ENCODE results near the gene TNFAIP8.

The TNFAIP8 gene

DNA sequence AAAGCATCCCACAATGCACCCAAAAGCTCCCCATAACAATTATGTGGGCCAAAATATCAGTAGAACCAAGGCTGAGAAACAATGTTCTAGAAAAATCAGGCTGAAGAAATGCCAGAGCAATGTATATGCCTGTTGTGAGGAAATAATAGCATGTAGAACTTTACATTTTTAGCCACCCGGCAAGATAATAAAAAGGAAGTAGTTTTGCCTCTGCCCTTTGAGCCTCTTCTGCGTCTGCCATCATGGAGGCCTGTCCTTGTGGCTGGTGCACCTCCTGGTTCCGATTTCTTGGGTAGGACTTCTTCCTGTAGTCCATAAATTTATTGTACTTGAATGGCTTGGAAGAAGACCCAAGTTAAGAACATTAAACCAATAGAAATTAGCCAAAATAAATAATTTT lies 38.9 kb upstream of the TNFAIP8 start:
- H3K4me1 ChIP-seq (ENCODE audit: control insufficient read depth in 5 of 5, insufficient read depth in 5 of 5, low read length in 5 of 5), result peaks cover 0 to 22% (median 13%) of the 10 kb centered on the region in 5 donors
- no peak overlapping the region for H3K4me3 ChIP-seq (ENCODE audit: low read depth in 1 of 5, low read length in 5 of 5)
- no peaks in the 10 kb centered on the region for H3K36me3 ChIP-seq (ENCODE audit: control insufficient read depth in 5 of 5, insufficient read depth in 5 of 5, low read length in 5 of 5)
- H3K9ac ChIP-seq (ENCODE audit: low read length in 5 of 5), result no peak overlapping the region
- H3K27ac ChIP-seq (ENCODE audit: low read depth, low read length), result no peak overlapping the region
- no peaks in the 10 kb centered on the region for H3K9me3 ChIP-seq (ENCODE audit: control insufficient read depth in 5 of 5, low read length in 5 of 5)
- H3K27me3 ChIP-seq (ENCODE audit: control insufficient read depth in 5 of 5, insufficient read depth in 4 of 5, low read length in 5 of 5), result no peaks in the 10 kb centered on the region

DNA sequence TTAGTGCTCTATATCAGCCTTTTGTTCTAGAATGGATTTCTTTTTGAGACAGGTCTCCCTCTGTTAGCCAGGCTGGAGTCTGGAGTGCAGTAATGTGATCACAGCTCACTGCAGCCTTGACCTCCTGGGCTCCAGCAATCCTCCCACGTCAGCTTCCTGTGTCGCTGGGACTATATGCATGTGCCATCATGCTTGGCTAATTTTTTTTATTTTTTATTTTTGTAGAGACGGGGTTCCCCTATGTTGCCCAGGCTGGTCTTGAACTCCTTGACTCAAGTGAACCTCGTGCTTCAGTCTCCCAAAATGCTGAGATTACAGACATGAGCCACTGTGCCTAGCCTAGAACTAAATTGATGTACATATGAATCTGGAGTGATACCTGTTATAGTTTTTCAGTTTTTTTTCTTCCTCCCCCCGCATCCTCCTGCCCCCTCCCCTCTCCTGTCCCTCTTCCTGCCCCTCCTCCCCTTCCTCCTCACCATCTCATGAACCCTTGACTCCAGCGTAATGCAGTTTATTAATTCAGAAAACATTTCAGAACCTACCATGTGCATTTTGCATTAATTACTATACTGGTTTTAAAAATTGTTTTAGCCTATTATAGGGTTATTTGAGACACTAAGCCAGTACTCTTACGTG lies 37.4 kb upstream of the TNFAIP8 start:
- H3K36me3 ChIP-seq (ENCODE audit: control insufficient read depth in 5 of 5, insufficient read depth in 5 of 5, low read length in 5 of 5), result no peaks in the 10 kb centered on the region
- no peak overlapping the region for H3K4me3 ChIP-seq (ENCODE audit: low read depth in 1 of 5, low read length in 5 of 5)
- no peaks in the 10 kb centered on the region for H3K27me3 ChIP-seq (ENCODE audit: control insufficient read depth in 5 of 5, insufficient read depth in 4 of 5, low read length in 5 of 5)
- H3K27ac ChIP-seq (ENCODE audit: low read depth, low read length), result no peak overlapping the region
- H3K4me1 ChIP-seq (ENCODE audit: control insufficient read depth in 5 of 5, insufficient read depth in 5 of 5, low read length in 5 of 5), result peaks cover under 1 to 35% (median 27%) of the 10 kb centered on the region in 5 donors
- no peak overlapping the region for H3K9ac ChIP-seq (ENCODE audit: low read length in 5 of 5)
- no peaks in the 10 kb centered on the region for H3K9me3 ChIP-seq (ENCODE audit: control insufficient read depth in 5 of 5, low read length in 5 of 5)

DNA sequence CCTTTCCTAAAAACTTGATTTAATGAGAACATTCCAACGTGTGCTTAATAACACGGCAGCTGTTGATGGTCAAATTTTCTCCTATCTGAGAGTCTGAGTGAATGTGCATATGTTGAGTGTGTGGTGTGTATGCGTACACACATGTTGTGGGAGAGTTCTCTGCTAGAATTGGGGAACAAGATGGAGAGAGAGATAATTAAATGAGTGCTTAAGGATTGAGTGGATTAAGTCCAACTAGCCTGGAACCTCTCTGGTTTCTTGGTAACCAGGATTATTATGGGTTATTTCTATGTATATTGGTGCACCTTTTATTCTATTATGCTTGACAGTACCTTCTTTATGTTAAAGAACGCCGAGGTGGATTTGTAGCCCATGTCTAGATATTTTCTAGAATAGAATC lies 36.4 kb upstream of the TNFAIP8 start:
- H3K36me3 ChIP-seq (ENCODE audit: control insufficient read depth in 5 of 5, insufficient read depth in 5 of 5, low read length in 5 of 5), result no peaks in the 10 kb centered on the region
- peaks cover 5 to 45% (median 37%) of the 10 kb centered on the region in 5 donors for H3K4me1 ChIP-seq (ENCODE audit: control insufficient read depth in 5 of 5, insufficient read depth in 5 of 5, low read length in 5 of 5)
- no peak overlapping the region for H3K9ac ChIP-seq (ENCODE audit: low read length in 5 of 5)
- no peaks in the 10 kb centered on the region for H3K9me3 ChIP-seq (ENCODE audit: control insufficient read depth in 5 of 5, low read length in 5 of 5)
- no peaks in the 10 kb centered on the region for H3K27me3 ChIP-seq (ENCODE audit: control insufficient read depth in 5 of 5, insufficient read depth in 4 of 5, low read length in 5 of 5)
- no peak overlapping the region for H3K27ac ChIP-seq (ENCODE audit: low read depth, low read length)
- no peak overlapping the region for H3K4me3 ChIP-seq (ENCODE audit: low read depth in 1 of 5, low read length in 5 of 5)

DNA sequence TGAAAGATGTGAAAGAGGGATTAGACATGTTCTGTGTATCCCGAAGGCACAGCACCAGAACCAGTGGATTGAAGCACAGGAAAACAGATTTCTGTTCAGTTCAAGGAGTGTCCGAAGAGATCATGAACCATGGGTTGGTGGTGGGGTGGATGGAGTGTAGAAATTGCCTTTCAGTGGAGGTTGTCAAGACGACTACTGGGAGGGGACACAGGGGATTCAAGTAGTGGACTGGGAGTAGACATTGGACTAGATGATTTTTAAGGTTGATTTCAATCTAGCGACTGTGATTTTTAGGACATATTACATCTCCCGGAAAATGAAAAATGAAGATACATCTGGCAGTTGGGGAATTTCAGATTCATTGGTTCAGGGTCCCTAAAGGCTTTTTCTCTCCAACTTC lies 35.9 kb upstream of the TNFAIP8 start:
- H3K27me3 ChIP-seq (ENCODE audit: control insufficient read depth in 5 of 5, insufficient read depth in 4 of 5, low read length in 5 of 5), result no peaks in the 10 kb centered on the region
- H3K9ac ChIP-seq (ENCODE audit: low read length in 5 of 5), result no peak overlapping the region
- H3K4me1 ChIP-seq (ENCODE audit: control insufficient read depth in 5 of 5, insufficient read depth in 5 of 5, low read length in 5 of 5), result peaks cover 5 to 49% (median 38%) of the 10 kb centered on the region in 5 donors
- H3K4me3 ChIP-seq (ENCODE audit: low read depth in 1 of 5, low read length in 5 of 5), result no peak overlapping the region
- H3K9me3 ChIP-seq (ENCODE audit: control insufficient read depth in 5 of 5, low read length in 5 of 5), result no peaks in the 10 kb centered on the region
- H3K27ac ChIP-seq (ENCODE audit: low read depth, low read length), result no peak overlapping the region
- H3K36me3 ChIP-seq (ENCODE audit: control insufficient read depth in 5 of 5, insufficient read depth in 5 of 5, low read length in 5 of 5), result no peaks in the 10 kb centered on the region

DNA sequence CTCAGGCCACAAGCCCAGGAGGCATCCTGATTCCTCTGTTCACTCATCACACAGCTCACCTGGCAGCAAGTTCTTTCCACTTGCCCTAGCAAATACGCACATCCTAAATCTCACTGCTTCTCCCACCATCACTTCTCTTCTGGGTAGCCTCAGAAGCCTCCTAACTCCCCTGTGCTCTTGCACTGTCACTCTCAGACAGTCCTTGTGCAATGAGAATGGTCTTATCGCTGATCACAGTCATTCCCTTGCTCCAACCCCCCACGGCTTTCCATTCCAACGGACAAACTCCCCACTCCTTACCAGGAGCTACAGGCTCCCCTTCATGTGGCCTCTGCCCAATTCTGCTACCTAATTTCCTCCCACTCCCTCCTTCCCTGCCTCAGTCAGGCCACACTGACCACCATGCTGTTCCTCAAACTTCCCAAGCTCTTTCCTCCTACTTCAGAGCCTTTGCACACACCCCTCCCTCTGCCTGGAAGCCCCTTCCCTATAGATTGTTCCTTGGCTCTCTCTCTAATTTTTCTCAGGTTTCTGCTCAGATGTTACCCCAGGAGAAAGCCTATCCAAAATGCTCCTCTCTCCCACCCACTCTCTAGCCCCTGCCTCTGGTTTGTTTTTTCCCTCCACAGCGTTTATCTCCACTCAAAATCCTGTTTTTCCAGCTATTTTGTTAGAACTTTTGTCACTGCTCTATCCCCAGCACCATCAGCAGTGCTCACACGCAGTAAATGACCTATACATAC lies 34.1 kb upstream of the TNFAIP8 start:
- Histone ChIP-seq H3K9me3 (ENCODE audit: control insufficient read depth in 5 of 5, low read length in 5 of 5) (no peaks in the 10 kb centered on the region), H3K4me3 (ENCODE audit: low read depth in 1 of 5, low read length in 5 of 5) (no peak overlapping the region), H3K27ac (ENCODE audit: low read depth, low read length) (peak overlapping the region; percentile 79), H3K4me1 (ENCODE audit: control insufficient read depth in 5 of 5, insufficient read depth in 5 of 5, low read length in 5 of 5) (peaks cover 5 to 49% (median 32%) of the 10 kb centered on the region in 5 donors), H3K9ac (ENCODE audit: low read length in 5 of 5) (no peak overlapping the region), H3K27me3 (ENCODE audit: control insufficient read depth in 5 of 5, insufficient read depth in 4 of 5, low read length in 5 of 5) (no peaks in the 10 kb centered on the region), H3K36me3 (ENCODE audit: control insufficient read depth in 5 of 5, insufficient read depth in 5 of 5, low read length in 5 of 5) (no peaks in the 10 kb centered on the region)

DNA sequence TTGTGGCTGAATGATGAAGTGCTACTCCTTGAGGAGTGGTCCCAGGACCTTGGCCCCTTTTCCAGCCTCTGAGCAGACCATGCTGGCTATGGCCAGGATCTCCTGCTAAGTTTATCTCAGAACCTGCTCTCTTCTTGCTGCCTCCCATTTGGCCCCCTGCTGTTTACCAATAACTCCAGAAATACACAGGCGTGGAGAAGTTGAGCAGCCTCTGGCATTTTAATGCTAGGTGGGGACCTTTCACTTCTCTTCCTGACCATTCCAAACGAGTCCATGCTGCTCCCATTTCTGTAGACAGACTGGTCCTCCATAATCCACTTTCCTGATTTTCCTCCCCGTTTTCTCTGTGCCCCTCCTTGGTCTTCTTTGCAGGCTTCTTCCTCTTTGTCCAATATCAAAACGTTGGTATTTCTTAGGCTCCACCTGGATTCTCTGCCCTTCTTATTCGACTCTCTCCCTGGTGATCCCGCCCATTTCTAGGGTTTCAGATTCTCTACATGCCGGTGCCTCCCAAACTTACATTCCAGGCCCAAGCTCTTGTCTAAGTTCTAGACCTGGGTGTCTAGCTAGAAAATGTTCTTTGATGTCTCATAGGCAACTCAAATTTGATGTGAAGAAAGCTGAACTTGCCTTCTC lies 33.4 kb upstream of the TNFAIP8 start:
- Histone ChIP-seq H3K27ac (ENCODE audit: low read depth, low read length) (peak overlapping the region; percentile 79), H3K9ac (ENCODE audit: low read length in 5 of 5) (peak overlapping the region in 1 of 5 donors; percentile 41), H3K4me1 (ENCODE audit: control insufficient read depth in 5 of 5, insufficient read depth in 5 of 5, low read length in 5 of 5) (peaks cover 5 to 55% (median 33%) of the 10 kb centered on the region in 5 donors), H3K36me3 (ENCODE audit: control insufficient read depth in 5 of 5, insufficient read depth in 5 of 5, low read length in 5 of 5) (no peaks in the 10 kb centered on the region), H3K9me3 (ENCODE audit: control insufficient read depth in 5 of 5, low read length in 5 of 5) (no peaks in the 10 kb centered on the region), H3K4me3 (ENCODE audit: low read depth in 1 of 5, low read length in 5 of 5) (no peak overlapping the region), H3K27me3 (ENCODE audit: control insufficient read depth in 5 of 5, insufficient read depth in 4 of 5, low read length in 5 of 5) (no peaks in the 10 kb centered on the region)

DNA sequence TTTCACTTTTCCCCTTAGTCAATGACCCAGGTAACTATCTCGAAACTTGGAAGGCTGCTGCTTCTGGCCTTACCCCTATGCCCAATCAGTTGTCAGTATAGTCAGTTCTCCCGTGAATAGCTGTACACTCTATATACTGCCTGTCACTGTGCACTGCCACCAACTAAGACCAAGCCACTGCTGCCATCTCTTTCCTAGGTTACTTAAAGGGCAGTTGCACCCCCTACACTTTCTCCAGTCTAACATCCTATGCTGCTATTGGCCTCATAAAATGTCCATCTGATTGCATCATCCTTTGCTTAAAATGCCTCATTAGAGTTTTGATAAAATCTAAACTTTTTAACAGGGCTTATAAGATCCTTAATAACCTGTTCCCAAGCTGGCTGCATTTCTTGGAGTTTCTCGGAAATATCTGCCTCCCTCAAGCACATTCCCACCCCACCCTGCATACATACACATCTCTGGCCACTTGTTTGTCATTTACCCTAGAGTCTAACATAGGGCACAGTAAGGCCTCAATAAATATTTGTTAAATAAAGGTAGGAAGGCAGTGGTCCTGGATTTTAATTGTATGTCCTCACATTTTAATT lies 32.8 kb upstream of the TNFAIP8 start:
- peaks cover 5 to 59% (median 39%) of the 10 kb centered on the region in 5 donors for H3K4me1 ChIP-seq (ENCODE audit: control insufficient read depth in 5 of 5, insufficient read depth in 5 of 5, low read length in 5 of 5)
- no peak overlapping the region for H3K4me3 ChIP-seq (ENCODE audit: low read depth in 1 of 5, low read length in 5 of 5)
- H3K36me3 ChIP-seq (ENCODE audit: control insufficient read depth in 5 of 5, insufficient read depth in 5 of 5, low read length in 5 of 5), result no peaks in the 10 kb centered on the region
- peak overlapping the region; percentile 79 for H3K27ac ChIP-seq (ENCODE audit: low read depth, low read length)
- no peaks in the 10 kb centered on the region for H3K9me3 ChIP-seq (ENCODE audit: control insufficient read depth in 5 of 5, low read length in 5 of 5)
- peak overlapping the region in 3 of 5 donors; percentile 22 to 62 (median 53) for H3K9ac ChIP-seq (ENCODE audit: low read length in 5 of 5)
- no peaks in the 10 kb centered on the region for H3K27me3 ChIP-seq (ENCODE audit: control insufficient read depth in 5 of 5, insufficient read depth in 4 of 5, low read length in 5 of 5)

DNA sequence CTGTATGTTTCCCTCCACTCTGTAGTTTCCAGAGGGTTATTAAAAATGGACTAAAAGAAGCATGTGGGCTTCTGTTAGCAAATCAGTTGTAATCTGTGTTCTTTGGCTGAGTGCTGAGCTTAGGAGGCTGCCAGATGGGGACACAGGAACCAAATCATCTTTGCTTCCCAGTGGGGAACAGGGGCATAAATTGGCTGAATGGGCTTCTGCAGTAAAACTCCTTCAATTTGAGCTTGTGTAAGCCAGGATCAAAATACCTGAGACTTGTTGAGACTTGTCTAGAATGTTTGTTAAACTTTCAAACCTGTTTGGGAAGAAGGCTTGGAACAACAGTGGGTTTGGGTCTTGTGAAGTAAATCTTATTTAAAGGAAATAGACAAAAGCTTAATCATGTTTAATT lies 32.2 kb upstream of the TNFAIP8 start:
- H3K27ac ChIP-seq (ENCODE audit: low read depth, low read length), result peak overlapping the region; percentile 79
- no peaks in the 10 kb centered on the region for H3K36me3 ChIP-seq (ENCODE audit: control insufficient read depth in 5 of 5, insufficient read depth in 5 of 5, low read length in 5 of 5)
- peak overlapping the region in 2 of 5 donors; percentile 17 to 35 for H3K4me3 ChIP-seq (ENCODE audit: low read depth in 1 of 5, low read length in 5 of 5)
- peak overlapping the region in 4 of 5 donors; percentile 22 to 62 (median 38) for H3K9ac ChIP-seq (ENCODE audit: low read length in 5 of 5)
- no peaks in the 10 kb centered on the region for H3K9me3 ChIP-seq (ENCODE audit: control insufficient read depth in 5 of 5, low read length in 5 of 5)
- peaks cover 5 to 64% (median 44%) of the 10 kb centered on the region in 5 donors for H3K4me1 ChIP-seq (ENCODE audit: control insufficient read depth in 5 of 5, insufficient read depth in 5 of 5, low read length in 5 of 5)
- H3K27me3 ChIP-seq (ENCODE audit: control insufficient read depth in 5 of 5, insufficient read depth in 4 of 5, low read length in 5 of 5), result no peaks in the 10 kb centered on the region

DNA sequence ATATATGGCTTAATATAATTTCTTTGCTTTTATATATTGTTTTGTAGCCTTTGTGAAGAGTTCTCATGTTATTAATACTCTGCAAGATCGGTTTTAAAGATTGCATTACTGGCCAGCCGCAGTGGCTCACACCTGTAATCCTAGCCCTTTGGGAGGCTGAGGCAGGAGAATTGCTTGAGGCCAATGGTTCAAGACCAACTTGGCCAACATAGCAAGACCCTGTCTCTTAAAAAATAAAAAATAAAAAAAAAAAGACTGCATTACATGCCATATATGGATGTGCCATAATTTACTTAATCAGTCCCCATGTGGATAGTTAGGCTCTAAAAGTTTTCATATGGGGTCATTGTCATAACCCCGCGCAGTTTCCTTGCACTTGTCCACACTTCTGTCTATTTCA lies 31.0 kb upstream of the TNFAIP8 start:
- no peak overlapping the region for H3K4me3 ChIP-seq (ENCODE audit: low read depth in 1 of 5, low read length in 5 of 5)

More for the DNA sequence above, 31.0 kb upstream of the TNFAIP8 start:
- peak overlapping the region; percentile 79 for H3K27ac ChIP-seq (ENCODE audit: low read depth, low read length)
- H3K9ac ChIP-seq (ENCODE audit: low read length in 5 of 5), result peak overlapping the region in 1 of 5 donors; percentile 21
- peaks cover 5 to 77% (median 56%) of the 10 kb centered on the region in 5 donors for H3K4me1 ChIP-seq (ENCODE audit: control insufficient read depth in 5 of 5, insufficient read depth in 5 of 5, low read length in 5 of 5)
- H3K36me3 ChIP-seq (ENCODE audit: control insufficient read depth in 5 of 5, insufficient read depth in 5 of 5, low read length in 5 of 5), result no peaks in the 10 kb centered on the region
- H3K9me3 ChIP-seq (ENCODE audit: control insufficient read depth in 5 of 5, low read length in 5 of 5), result no peaks in the 10 kb centered on the region
- no peaks in the 10 kb centered on the region for H3K27me3 ChIP-seq (ENCODE audit: control insufficient read depth in 5 of 5, insufficient read depth in 4 of 5, low read length in 5 of 5)
